ENCODE data around the gene CLDN25.

Gene CLDN25

GRCh38 chr11:113808931-113809330 is 29.3 kb downstream of the CLDN25 start:
- no peak for DNase-seq (ENCODE audit: low read depth)

- no peak for DNase-seq (ENCODE audit: low read depth)
Observed at GRCh38 chr11:113814181-113814580, 34.6 kb downstream of the CLDN25 start.

- DNase-seq (ENCODE audit: low read depth): no peak
Observed at GRCh38 chr11:113817162-113817561, 37.6 kb downstream of the CLDN25 start.

- no peak for DNase-seq (ENCODE audit: low read depth)
Observed at GRCh38 chr11:113817626-113818025, 38.0 kb downstream of the CLDN25 start.

GRCh38 chr11:113818426-113818825 is 38.8 kb downstream of the CLDN25 start:
- no peak for DNase-seq (ENCODE audit: low read depth)

- DNase-seq (ENCODE audit: low read depth): no peak
Observed at GRCh38 chr11:113827477-113827876, 47.9 kb downstream of the CLDN25 start.

GRCh38 chr11:113828191-113828590 is 48.6 kb downstream of the CLDN25 start:
- no peak for DNase-seq (ENCODE audit: low read depth)

- no peak for DNase-seq (ENCODE audit: low read depth)
Observed at GRCh38 chr11:113829751-113830150, 50.2 kb downstream of the CLDN25 start.
